NCI-H146 treated with DMSO at 0.1 percent for 48 hours (cell line): ENCODE results near the gene KLHL40.

Source experiments
- DNase-seq: peaks from one replicate; lab custom pipeline; 2025; ENCODE audit not compliant: unreplicated experiment; lab: John Stamatoyannopoulos, UW

The KLHL40 gene

GRCh38 chr3:42735615-42736014, 50.3 kb downstream of the KLHL40 start:
- no peak for DNase-seq

GRCh38 chr3:42736081-42736480, 50.7 kb downstream of the KLHL40 start:
- no peak for DNase-seq

GRCh38 chr3:42736531-42736930, 51.2 kb downstream of the KLHL40 start:
- DNase-seq, result no peak

GRCh38 chr3:42739401-42740158, 54.2 kb downstream of the KLHL40 start:
- no peak for DNase-seq

- no peak for DNase-seq
Measured at GRCh38 chr3:42741796-42742195, 56.5 kb downstream of the KLHL40 start.
